AML-193 (cell line): ENCODE results near the gene CHPF.

Experiments used
- DNase-seq, 2 experiments: peaks; one replicate each; lab custom pipeline; 2025; lab: John Stamatoyannopoulos, UW

Gene CHPF

GRCh38 chr2:219531639-219532377 lies 11.8 kb downstream of the CHPF start:
- DNase-seq: no peak

- DNase-seq: peak; percentile 73 to 78
Measured at GRCh38 chr2:219530048-219530963, 13.3 kb downstream of the CHPF start.

DNA sequence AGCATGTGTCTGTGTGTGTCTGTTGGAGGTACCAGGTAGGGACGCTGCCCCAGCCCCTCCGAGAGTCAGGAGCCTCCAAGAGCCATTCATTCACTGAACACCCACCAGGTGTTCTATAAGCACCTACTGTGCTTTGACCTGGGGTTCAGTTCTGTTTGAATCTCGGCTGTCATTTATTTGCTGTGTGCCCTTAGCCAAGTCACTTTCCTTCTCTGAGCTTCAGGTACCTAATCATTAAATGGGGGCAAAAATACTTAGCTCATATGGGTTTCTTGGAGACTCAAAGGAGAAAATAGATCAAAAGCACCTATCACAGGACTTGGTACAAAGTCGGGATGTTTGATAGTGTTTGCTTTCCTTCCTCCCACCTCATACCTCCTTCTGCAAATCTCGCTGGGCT lies 16.1 kb downstream of the CHPF start:
- no peak for DNase-seq

DNA sequence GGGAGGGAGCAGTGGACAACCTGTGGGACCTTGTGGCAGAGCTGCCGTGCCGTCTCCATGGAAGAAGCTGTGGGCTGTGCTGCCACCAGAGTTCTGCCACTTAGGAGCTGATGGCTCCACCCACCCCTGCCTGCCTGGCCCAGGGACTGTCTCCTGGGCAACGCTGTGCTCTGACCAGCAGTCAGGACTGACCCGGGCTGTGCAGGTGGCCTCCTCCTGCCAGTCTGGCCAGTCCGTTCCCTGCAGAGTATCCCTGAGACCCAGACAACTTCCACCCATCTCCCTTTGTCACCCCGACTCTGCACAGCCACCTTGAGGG lies 16.6 kb downstream of the CHPF start:
- DNase-seq: no peak

GRCh38 chr2:219526320-219527075 lies 17.1 kb downstream of the CHPF start:
- no peak for DNase-seq

DNA sequence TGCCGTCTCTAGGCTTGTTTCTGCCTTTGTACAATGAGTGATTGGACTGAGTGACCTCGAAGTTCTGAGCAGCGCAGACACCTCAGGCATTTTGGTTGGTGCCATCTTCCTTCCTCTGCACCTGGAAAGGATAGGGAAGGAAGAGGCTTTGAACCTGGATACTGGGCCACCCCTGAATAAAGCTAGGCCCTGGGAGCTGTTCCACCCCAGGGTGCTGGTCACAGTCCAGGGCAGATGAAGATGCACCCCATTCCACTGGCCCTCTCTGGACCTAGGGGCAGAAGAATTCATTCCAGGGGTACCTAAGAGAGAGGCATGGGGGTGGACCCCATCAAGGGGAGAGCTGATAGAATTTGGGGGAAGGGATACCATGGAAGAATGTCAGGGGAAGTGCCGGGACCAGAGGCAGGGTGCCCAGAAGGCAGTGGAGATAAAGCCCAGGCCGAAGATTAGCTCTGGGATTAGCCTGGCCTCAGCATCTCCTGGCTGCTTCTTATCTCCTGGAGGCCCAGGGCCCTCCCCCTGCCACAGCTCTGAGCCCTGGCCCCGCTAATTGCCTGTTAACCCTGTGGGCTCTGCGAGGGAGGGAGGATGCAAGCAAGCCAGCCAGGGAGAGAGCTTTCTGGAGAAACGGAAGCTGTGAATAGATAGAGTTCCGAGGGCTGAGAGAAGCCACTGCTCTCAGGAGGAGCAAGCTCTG lies 17.9 kb downstream of the CHPF start:
- no peak for DNase-seq

GRCh38 chr2:219524817-219525216 lies 18.8 kb downstream of the CHPF start:
- DNase-seq: no peak

DNA sequence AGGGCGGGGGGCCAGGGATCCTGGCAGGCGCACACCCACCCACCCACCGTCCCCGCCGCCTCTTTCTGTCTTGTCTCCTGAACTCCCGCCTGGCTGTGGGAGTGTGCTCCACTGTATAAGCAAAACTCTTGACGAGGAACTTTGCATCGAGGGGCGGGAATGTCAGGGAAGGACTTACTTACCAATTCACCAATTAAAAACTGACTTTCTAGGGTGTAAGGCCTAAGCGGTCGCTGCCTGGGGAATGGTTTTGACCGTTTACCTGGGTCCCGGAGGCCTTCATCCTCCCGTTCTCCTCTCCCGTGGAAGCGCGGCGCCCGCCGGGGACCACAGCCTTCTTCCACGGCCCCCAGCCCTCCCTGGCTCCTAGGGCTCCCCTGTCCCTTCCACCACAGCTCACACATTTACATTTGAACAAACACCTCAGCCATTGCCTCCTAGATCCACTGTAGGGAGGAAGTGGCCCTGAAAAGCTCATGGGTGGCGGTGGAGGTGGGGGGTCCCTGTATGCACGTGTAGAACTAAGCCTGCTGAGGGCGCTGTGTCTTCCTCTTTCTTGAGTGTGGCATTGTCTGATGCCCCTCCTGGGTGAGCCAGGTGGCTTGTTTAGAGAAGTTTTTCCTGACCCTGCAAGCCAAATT lies 20.5 kb downstream of the CHPF start:
- no peak for DNase-seq

DNA sequence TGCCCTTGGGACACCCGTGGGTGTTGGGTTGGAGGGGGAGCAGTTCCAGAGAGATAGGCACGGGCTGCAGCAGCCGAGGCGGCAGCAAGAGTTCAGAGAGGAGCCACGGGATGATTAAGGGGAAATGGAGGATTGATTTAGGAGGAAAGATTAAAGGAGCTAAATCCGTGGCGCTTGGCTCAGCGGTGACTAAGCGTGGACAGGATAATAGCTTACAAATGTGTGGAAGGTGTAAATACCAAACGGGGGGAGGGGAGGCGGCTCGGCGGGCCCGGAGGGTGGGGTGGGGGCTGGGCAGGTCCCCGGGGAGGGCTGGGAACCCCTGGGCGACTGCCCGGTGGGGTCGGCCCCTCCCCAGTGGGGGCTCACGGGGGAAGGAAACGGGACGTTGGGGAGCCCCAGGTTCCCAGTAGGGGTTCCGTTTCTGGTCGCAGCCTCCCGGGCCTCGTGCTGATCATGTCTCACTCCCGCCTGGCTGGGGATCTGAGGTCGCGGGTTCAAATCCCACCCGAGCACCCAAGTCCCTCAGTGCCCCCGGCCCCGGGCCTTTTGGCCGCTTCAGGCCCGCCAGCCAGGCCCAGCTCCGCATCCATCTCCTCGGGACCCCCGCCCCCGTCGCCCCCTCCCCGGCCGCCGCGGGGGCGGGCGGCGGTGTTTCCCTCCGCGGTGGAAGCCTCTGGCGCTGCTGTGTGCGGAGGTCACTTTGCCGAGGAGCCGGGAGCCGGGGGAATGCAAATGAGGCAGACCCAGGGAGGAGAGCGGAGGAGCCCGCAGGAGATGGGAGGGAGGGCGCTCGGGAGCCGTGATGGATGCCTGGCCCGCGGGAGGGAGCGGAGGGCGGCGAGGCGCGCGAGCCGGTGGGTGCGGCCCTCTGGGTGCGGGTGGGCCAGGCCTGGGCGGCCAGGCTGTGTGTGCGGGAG lies 21.2 kb downstream of the CHPF start:
- no peak for DNase-seq

DNA sequence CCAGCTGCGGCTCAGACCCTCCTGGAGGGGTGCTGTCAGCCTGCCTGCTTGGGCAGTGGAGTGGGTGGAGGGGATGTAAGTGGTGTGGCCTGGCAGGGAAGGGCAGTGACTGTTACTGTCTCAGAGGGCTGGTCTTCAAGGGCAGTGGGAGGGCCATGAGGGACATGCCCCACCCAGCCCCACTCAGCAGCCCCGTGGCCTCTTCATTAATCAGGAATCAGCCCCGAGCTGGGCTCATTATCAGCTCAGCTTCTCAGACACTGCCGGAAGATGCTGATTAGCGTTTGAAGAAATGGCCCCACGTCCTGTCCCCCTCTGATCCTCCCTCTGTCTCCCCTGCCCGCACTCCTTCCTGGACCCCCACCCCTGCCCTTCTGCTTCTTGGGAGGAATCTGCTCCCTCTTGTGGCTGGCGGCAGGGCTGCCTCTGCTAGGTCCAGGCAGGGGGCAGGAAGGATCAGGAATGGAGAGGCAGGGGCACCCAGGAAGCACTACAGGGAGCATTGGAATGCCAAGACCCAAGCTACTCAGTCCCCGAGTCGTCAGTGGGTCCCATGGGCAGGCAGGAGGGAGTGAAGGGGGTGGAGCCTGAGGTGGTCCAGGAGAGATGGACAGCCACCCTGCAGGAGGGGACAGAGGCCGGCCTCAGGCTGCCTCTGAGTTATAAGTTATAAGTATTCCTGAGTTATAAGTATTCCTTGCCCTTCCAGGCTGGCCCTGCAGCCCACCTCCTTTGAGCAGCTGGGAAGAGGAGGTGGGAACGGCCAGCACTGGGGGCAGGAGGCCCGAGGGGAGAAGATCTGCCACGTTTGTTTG lies 22.3 kb downstream of the CHPF start:
- peak; percentile 21 to 26 for DNase-seq

- DNase-seq: no peak
Measured at GRCh38 chr2:219520079-219520478, 23.5 kb downstream of the CHPF start.

DNA sequence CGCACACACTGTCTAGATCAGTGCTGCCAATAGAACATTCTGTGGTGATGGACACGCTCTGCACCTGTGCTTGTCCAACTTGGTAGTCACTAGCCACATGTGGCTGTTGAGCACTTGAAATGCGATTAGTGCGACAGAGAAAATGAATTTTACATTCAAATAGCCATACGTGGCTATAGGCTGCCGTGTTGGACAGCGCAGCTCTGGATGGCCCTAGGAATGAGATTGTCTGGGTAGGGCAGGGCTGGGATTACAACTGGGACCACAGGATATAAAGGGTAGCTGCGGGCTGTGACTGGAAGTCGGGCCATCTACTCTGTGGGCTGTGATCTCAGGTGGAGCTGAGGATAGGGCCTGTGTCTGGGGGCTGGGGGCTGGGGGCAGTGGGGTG lies 24.1 kb downstream of the CHPF start:
- DNase-seq: no peak

GRCh38 chr2:219517954-219518778 lies 25.4 kb downstream of the CHPF start:
- DNase-seq: no peak

DNA sequence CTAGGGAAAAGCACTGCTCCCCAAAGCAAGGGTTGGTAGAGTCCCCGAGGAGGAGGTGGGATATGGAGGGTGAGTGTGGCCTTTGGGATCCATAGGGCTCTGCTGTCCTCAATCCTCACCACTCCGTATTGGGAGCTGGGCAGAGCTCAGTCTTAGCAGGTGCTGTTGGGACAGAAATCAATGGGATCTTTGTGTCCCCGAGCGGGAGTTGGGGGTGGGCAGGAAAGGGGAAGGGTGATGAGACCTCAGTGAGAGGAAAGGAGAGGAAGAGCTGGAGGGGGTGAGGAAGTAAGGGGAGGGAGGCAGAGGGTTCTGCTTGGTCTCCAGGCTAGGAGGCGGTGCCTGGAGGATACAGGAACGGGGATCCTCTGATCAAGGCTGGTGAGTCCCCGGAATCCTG lies 26.7 kb downstream of the CHPF start:
- DNase-seq: no peak

DNA sequence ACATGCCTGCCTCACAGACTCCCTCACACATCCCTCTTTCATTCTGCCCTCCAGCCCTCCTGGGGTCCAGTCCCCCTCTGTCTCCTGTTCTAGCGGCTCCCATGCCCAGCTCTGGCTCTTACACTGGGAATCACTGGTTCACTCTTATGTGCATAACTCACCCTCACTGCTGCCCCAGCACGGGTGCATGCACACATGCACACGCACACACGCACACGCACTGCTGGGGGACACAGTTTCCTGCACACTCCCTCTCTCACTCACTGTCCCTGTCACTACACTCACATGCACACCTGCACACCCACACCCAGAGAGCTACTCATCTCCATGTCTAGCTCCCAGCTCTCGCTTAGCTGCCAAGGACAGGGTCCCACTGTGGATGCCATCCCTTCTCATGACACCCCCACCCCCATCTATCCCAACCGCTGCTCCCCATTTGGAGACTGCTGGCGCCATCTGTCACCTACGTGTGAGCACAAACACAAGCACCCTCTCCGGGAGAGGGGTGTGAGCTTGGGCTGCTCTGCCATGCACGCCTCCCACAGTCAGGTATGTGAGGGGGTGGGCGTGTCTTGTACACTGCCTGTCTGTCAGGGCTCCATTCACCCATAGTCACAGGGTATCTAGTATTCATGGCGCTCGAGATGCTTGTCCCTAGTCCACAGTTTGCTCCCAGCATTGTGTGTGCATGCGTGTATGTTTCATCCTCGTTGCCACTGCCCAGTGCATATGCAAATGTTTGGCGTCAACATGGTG lies 27.6 kb downstream of the CHPF start:
- DNase-seq: no peak

DNA sequence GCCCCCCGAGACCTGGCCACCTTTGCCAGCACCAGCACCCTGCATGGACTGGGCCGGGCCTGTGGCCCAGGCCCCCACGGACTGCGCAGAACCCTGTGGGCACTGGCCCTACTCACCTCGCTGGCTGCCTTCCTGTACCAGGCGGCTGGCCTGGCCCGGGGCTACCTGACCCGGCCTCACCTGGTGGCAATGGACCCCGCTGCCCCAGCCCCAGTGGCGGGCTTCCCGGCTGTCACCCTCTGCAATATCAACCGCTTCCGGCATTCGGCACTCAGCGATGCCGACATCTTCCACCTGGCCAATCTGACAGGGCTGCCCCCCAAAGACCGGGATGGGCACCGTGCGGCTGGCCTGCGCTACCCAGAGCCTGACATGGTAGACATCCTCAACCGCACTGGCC lies 28.8 kb downstream of the CHPF start:
- DNase-seq: no peak

DNA sequence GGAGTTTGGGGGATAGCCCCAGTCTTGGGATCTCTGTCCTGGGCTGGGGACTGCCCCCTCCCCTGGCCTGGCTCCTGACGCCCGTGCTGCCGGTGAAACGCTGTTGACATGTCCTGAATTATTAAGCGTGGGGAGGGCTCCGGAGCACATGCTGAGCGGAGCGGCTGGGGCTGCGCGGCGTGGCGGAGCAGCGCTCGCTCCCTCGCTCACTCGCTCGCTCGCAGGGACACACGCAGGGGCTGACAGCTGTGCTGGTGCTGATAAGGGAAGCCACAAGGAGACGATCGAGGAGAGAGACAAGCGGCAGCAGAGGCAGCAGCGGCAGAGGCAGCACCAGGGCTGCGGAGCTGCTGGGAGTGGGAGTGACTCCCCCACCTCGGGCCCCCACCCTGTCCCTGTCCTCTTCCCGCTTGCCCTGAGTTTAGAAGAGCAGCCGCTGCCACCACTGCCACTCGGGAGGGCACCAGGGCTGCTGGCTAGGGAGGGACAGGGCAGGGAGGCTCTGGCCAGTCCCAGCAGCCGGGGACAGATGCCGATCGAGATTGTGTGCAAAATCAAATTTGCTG lies 29.3 kb downstream of the CHPF start, which contains the start of gene ASIC4:
Gene ASIC4, plus strand, starts transcription at position 287 of the 566 bp plus-strand sequence. Its CDS starts 243 bp downstream, at position 530.
- no peak for DNase-seq
